Lung (tissue), 12 donors: Measurements from ENCODE around the gene FBXO36. TPM values are rescaled to one million over a fixed set of nuclear protein-coding genes. Genes with fewer than 3 reads are reported as not detected.
"Not testable (repeated sequence)": the region's sequence is repeated elsewhere in the genome, so short reads cannot be mapped to it uniquely, and the experiment has no call there.

ENCODE experiments used
- ATAC-seq: fragments of 200-7000 bp; cut with Tn5 transposase; one replicate; pipeline ENCODE4 v1.9.1; 2020; ENCODE audit warnings: moderate number of reproducible peaks; ENCODE audit not compliant: insufficient read depth, low FRiP score
- DNase-seq, 3 donors: peaks; one replicate each; pipeline ENCODE4 v3.0.0-alpha.2; 2013 to 2017
- H3K27ac ChIP-seq, 2 donors: one replicate each; pipeline ENCODE4 v1.5.1; 2013; ENCODE audit warnings: mild to moderate bottlenecking in 2 of 2, moderate library complexity in 2 of 2, control low read depth in 1 of 2, inconsistent platforms in 1 of 2, low read depth in 1 of 2, low read length in 1 of 2
- H3K27me3 ChIP-seq, 3 donors: one replicate each; pipeline ENCODE4 v1.5.1; 2013; ENCODE audit warnings: low read length in 2 of 3; ENCODE audit not compliant: control insufficient read depth in 3 of 3, insufficient read depth in 3 of 3
- H3K36me3 ChIP-seq, 4 donors: one replicate each; pipeline ENCODE4 v1.5.1; 2013; ENCODE audit warnings: low read length in 4 of 4, mild to moderate bottlenecking in 1 of 4, moderate library complexity in 1 of 4; ENCODE audit not compliant: control insufficient read depth in 4 of 4, insufficient read depth in 4 of 4
- H3K4me1 ChIP-seq, 5 donors: one replicate each; pipeline ENCODE4 v1.5.1; 2013; ENCODE audit warnings: low read length in 5 of 5, mild to moderate bottlenecking in 2 of 5, moderate library complexity in 1 of 5; ENCODE audit not compliant: control insufficient read depth in 5 of 5, insufficient read depth in 5 of 5
- H3K4me3 ChIP-seq: one replicate; pipeline ENCODE4 v1.5.1; 2013; ENCODE audit warnings: mild to moderate bottlenecking, control low read depth, moderate library complexity
- H3K9ac ChIP-seq, 2 donors: one replicate each; pipeline ENCODE4 v1.5.1; 2013; ENCODE audit warnings: low read length in 2 of 2, control low read depth in 1 of 2; ENCODE audit not compliant: insufficient read depth in 1 of 2
- H3K9me3 ChIP-seq, 4 donors: one replicate each; pipeline ENCODE4 v1.5.1; 2013; ENCODE audit warnings: low read length in 3 of 4, mild to moderate bottlenecking in 1 of 4, moderate library complexity in 1 of 4; ENCODE audit not compliant: control insufficient read depth in 4 of 4, insufficient read depth in 3 of 4
- CTCF ChIP-seq: IDR thresholded peaks from 2 replicates; pipeline ENCODE4 v1.5.1; 2012; ENCODE audit warnings: mild to moderate bottlenecking; ENCODE audit errors: control extremely low read depth, extremely low read depth
- WGBS, 2 donors: extraction: QIAGEN DNeasy Blood & Tissue Kit; methylation state at CpG; one replicate each; pipeline ENCODE4 v1.1.7; 2013; 5-methylcytosine and 5-hydroxymethylcytosine counted together
- polyA plus RNA-seq, 2 donors: library from polyadenylated mRNA; stranded (reverse); fragments of 200-250 nt; gene quantifications; one replicate each; pipeline ENCODE4 v1.2.1, GENCODE V29; 2013
- total RNA-seq, 2 donors: library from RNA; depleted of rRNA in 1 of 2; stranded (reverse); fragments of >200 nt in 1 of 2; gene quantifications; one replicate each; pipeline ENCODE4 v1.2.1, GENCODE V29; 2014 to 2021
- donor health status: control.
- donor health status: control.
- donor health status: Bipolar disorder and iron deficiency.
- donor health status: healthy.
- donor health status: DM: yes; HTN: yes; CAD: no.

Gene FBXO36
- total and polyA plus RNA-seq, 4 donors, result 2.2 to 9.3 (median 4.4) TPM

- 74 to 88% methylated on average over 3 of the region's 3 CpGs for WGBS, 2 donors
Observed at GRCh38 chr2:229900012-229900411, 22.3 kb upstream of the FBXO36 start.

GRCh38 chr2:229900514-229900913 lies 21.8 kb upstream of the FBXO36 start:
- not testable (repeated sequence) for H3K36me3 ChIP-seq, H3K27me3 ChIP-seq, ATAC-seq, H3K9ac ChIP-seq, H3K4me3 ChIP-seq, DNase-seq, H3K9me3 ChIP-seq, H3K27ac ChIP-seq
- H3K4me1 ChIP-seq, result peaks cover 0 to 26% (median 0%) of the 10 kb centered on the region in 5 donors
- 92 to 97% methylated on average over 9 of the region's 9 CpGs for WGBS, 2 donors

More at GRCh38 chr2:229900012-229900411, 22.3 kb upstream of the FBXO36 start:
- ATAC-seq (no peak), DNase-seq (no peak)
- no peaks in the 10 kb centered on the region for H3K9me3 ChIP-seq
- H3K4me1 ChIP-seq, result peaks cover 0 to 23% (median 0%) of the 10 kb centered on the region in 5 donors
- H3K36me3 ChIP-seq, result peaks cover 0 to 7% (median 2%) of the 10 kb centered on the region in 4 donors
- no peak overlapping the region for H3K27ac ChIP-seq
- no peak overlapping the region for H3K4me3 ChIP-seq
- H3K27me3 ChIP-seq, result no peaks in the 10 kb centered on the region
- H3K9ac ChIP-seq, result no peak overlapping the region
- no peak for TF ChIP-seq CTCF

GRCh38 chr2:229901819-229902218 lies 20.5 kb upstream of the FBXO36 start:
- Histone ChIP-seq H3K9me3 (no peaks in the 10 kb centered on the region), H3K4me1 (peaks cover 0 to 27% (median 0%) of the 10 kb centered on the region in 5 donors), H3K27me3 (no peaks in the 10 kb centered on the region), H3K9ac (no peak overlapping the region), H3K36me3 (peaks cover 0 to 7% (median 2%) of the 10 kb centered on the region in 4 donors), H3K4me3 (no peak overlapping the region), H3K27ac (no peak overlapping the region)
- WGBS, 2 donors, result 66 to 79% methylated on average over 3 of the region's 3 CpGs
- ATAC-seq (no peak), DNase-seq (no peak)
- no peak for TF ChIP-seq CTCF

GRCh38 chr2:229903037-229903436 lies 19.3 kb upstream of the FBXO36 start:
- Histone ChIP-seq H3K9ac (no peak overlapping the region), H3K27ac (no peak overlapping the region), H3K36me3 (peaks cover 0 to 11% (median 3%) of the 10 kb centered on the region in 4 donors), H3K4me1 (peaks cover 0 to 24% (median 0%) of the 10 kb centered on the region in 5 donors), H3K4me3 (no peak overlapping the region), H3K27me3 (no peaks in the 10 kb centered on the region), H3K9me3 (no peaks in the 10 kb centered on the region)
- WGBS, 2 donors, result 75 to 88% methylated on average over 3 of the region's 3 CpGs
- ATAC-seq (no peak), DNase-seq (no peak)
- TF ChIP-seq CTCF, result no peak
